Neural progenitor cell (in vitro differentiated cells): ENCODE results near the gene MED12L.

Source experiments
- CTCF ChIP-seq: fragments of 200-600 bp; sonication (generic); IDR thresholded peaks from 2 replicates; pipeline ENCODE4 v1.5.1; 2017; ENCODE audit warnings: antibody characterized with exemption, mild to moderate bottlenecking
- EZH2 ChIP-seq: fragments of 200-600 bp; sonication (generic); IDR thresholded peaks from 2 replicates; pipeline ENCODE4 v1.6.1; 2017; ENCODE audit warnings: antibody characterized with exemption, mild to moderate bottlenecking, moderate library complexity
- EZH2phosphoT487 ChIP-seq: fragments of 200-600 bp; sonication (generic); IDR thresholded peaks from 2 replicates; pipeline ENCODE4 v1.6.1; 2017; ENCODE audit warnings: antibody characterized with exemption

GRCh38 chr3:151306168-151306810, 220.8 kb downstream of the MED12L start:
- TF ChIP-seq CTCF = no peak
- TF ChIP-seq EZH2 = no peak
- TF ChIP-seq EZH2phosphoT487 = no peak
